SU-DHL-6 (cell line): Measurements from ENCODE around the gene HBEGF.

Source experiments
- CTCF ChIP-seq: fragments of 200-600 bp; sonication (generic); IDR thresholded peaks from one replicate; pipeline ENCODE4 v1.5.1; 2017; ENCODE audit warnings: antibody characterized with exemption, mild to moderate bottlenecking, low read length, moderate library complexity; ENCODE audit not compliant: insufficient read depth, poor library complexity, severe bottlenecking
- EZH2phosphoT487 ChIP-seq: fragments of 200-600 bp; sonication (generic), shearing (Covaris generic); conservative IDR thresholded peaks from 2 replicates; pipeline ENCODE4 v1.6.1; 2018; ENCODE audit warnings: mild to moderate bottlenecking, antibody characterized with exemption, low read length, moderate library complexity, mixed read lengths

GRCh38 chr5:140340605-140341121 is 5.7 kb downstream of the HBEGF start:
- TF ChIP-seq CTCF = no peak
- no peak for TF ChIP-seq EZH2phosphoT487
